HAP-1 (cell line): ENCODE measurements around the gene DNAJB8.

Experiments
- DNase-seq, 2 experiments: peaks; one replicate each; pipeline ENCODE4 v3.0.0-alpha.2; 2016 to 2020; ENCODE audit warnings: low spot score in 2 of 2
- H3K27me3 ChIP-seq: fragments of 250-450 bp; sonication (Bioruptor Pico); 2 replicates; pipeline ENCODE4 v1.5.1; 2020; ENCODE audit warnings: low read depth, mild to moderate bottlenecking, moderate library complexity
- H3K36me3 ChIP-seq: fragments of 250-450 bp; sonication (Bioruptor Pico); replicated peaks from 2 replicates; pipeline ENCODE4 v1.5.1; 2020; ENCODE audit warnings: mild to moderate bottlenecking
- H3K4me1 ChIP-seq: fragments of 250-450 bp; sonication (Bioruptor Pico); 2 replicates; pipeline ENCODE4 v1.5.1; 2020; ENCODE audit warnings: mild to moderate bottlenecking
- H3K4me3 ChIP-seq: fragments of 250-450 bp; sonication (Bioruptor Pico); 2 replicates; pipeline ENCODE4 v1.5.1; 2020; ENCODE audit warnings: mild to moderate bottlenecking, moderate library complexity
- H3K9me3 ChIP-seq: fragments of 250-450 bp; sonication (Bioruptor Pico); 2 replicates; pipeline ENCODE4 v1.5.1; 2020; ENCODE audit warnings: mild to moderate bottlenecking, moderate library complexity
- in situ Hi-C: fragments of 300-500 bp; cut with MboI; formaldehyde crosslinking; loops from 3 replicates; pipeline ENCODE4 v1.14.3; 2020; ENCODE audit warnings: low sequenced_read_pairs, inconsistent platforms, mixed read lengths

DNAJB8 gene

DNA sequence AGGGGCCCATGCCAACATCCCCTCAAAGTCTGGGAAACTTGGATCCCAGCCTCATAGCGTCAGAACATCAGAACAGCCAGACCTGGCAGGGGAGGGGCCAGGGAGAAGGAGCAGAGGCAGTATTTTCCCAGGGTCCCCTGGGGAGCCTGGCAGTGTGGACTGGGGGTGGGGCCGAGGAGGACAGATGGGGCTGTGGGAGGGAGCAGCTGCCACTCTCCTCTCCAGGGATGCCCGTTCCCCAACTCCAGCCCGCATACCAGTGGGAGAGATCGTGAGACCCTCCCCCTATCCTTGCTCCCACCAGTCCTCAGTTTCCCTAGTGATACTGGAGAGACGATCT is 6.5 kb upstream of the DNAJB8 start:
- no peak overlapping the region for H3K4me3 ChIP-seq

DNA sequence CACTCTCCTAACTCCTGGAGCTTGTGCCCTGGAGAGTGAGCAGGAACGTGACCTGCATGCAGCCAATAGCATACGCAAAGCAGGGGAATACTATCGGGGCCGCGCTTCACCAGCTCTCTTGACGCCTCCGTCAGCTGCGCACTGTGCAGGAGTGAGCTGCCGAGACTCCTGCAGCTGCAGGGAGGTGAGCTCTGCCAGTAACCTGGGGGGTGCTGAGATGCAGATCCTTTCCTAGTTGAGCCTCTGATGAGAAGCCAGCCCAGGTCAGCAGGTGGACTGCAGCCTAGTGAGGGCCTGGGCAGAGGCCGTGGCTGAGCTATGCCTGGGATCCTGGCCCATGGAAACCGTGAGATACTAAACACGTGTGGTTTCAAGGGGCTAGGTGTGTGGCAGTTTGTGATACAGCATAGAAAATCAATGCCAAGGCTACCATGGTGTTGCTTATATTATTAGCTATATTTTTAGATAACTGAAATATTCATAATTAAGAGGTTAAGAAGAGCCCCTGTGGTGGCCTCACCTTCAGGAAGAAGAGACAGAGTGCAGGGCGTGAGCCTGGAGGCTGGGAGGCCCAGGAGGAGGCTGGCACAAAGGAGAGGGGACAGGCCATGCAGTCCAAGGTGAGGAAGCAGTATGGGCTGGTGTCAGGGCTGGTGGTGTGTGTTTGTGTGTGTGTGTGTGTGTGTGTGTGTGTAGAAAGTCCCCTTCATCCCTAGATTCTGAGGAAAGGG is 5.9 kb upstream of the DNAJB8 start:
- Histone ChIP-seq H3K4me3 (no peak overlapping the region), H3K4me1 (no peaks in the 10 kb centered on the region), H3K36me3 (no peaks in the 10 kb centered on the region), H3K9me3 (no peaks in the 10 kb centered on the region), H3K27me3 (no peaks in the 10 kb centered on the region)
- in situ Hi-C loops: no loop called here
- no peak for DNase-seq

More for the DNA sequence above, 6.5 kb upstream of the DNAJB8 start:
- no peaks in the 10 kb centered on the region for H3K4me1 ChIP-seq
- in situ Hi-C loops: no loop called here
- H3K27me3 ChIP-seq: no peaks in the 10 kb centered on the region
- no peak for DNase-seq
- H3K36me3 ChIP-seq: no peaks in the 10 kb centered on the region
- H3K9me3 ChIP-seq: no peaks in the 10 kb centered on the region

DNA sequence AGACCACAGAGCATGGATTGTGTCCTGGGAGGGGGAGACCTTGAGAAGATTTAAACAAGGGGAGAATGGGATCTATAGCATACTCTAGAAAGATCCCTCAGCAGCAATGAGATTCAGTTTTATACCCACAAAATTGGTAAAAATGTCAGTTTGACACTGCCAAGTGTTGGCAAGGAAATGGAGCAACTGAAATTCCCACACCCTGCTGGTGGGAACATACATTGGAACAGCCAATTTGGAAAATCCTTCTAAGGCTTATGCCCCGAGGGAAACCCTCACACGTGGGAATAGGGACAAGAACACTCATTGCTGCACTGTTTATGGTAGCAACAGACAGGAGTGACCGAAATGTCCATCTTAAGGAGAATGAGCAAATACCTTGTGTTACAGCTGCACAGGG is 5.0 kb upstream of the DNAJB8 start:
- H3K4me1 ChIP-seq: no peaks in the 10 kb centered on the region
- no peak for DNase-seq
- H3K4me3 ChIP-seq: no peak overlapping the region
- 0 out of 2 replicates have a peak, but pooled peaks cover 2% of the 10 kb centered on the region for H3K27me3 ChIP-seq
- H3K9me3 ChIP-seq: no peaks in the 10 kb centered on the region
- in situ Hi-C loops: no loop called here
- H3K36me3 ChIP-seq: no peaks in the 10 kb centered on the region

DNA sequence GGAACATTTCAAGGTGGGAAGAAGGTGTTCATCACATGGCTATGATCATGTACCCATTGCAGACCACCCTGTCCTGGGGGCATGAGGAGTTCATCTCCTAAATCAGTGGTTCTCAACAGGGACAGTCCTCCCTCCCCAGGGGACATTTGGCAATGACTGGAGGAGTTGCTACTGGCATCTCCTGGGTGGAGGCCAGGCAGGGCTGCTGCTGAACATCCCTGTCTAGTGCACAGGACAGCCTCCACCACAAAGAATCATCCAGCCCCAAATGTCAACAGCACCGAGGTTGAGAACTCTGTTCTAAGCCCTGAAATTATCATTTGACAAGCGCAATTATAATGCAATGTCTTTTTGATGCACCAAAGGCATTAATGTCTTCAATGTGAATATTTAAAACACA is 4.4 kb upstream of the DNAJB8 start:
- in situ Hi-C loops: no loop called here
- Histone ChIP-seq H3K4me3 (no peak overlapping the region), H3K27me3 (0 out of 2 replicates have a peak, but pooled peaks cover 4% of the 10 kb centered on the region), H3K4me1 (no peaks in the 10 kb centered on the region), H3K36me3 (no peaks in the 10 kb centered on the region), H3K9me3 (no peaks in the 10 kb centered on the region)
- no peak for DNase-seq

DNA sequence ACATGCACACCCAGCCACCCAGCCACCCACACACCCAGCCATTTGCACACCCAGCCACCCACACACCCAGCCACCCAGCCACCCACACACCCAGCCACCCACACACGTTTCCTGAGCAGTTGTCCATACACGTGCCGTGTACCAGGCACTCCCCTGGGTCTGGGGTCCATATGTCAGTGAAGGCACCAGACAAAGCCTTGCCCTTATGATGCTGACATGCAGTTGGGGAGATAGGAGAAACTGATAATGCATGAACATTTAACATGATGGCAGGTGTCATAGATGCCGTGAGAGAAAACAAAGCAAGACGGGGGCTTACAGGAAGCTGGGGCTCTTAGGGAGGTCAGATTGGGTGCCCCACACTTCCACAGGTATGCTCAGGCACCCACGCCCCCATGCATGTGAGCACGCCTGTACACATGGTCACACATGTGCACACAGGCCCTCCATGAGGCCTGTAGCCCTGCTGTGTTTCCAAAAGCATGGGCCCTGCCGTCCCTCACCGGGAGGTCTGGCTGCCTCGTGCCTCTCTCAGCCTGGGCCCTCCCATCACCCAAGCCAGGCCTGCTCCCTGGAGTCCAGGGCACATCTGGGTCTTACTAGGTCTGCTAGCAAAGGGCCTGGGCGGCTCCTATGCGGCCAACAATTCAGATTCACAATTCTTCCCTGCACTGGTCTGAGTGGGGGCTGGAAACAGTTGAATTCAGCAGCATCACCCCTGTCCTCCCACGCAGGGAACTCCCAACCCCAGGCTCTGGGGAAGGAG is 3.6 kb upstream of the DNAJB8 start:
- Histone ChIP-seq H3K4me3 (no peak overlapping the region), H3K36me3 (no peaks in the 10 kb centered on the region), H3K9me3 (no peaks in the 10 kb centered on the region), H3K27me3 (peaks cover 10% of the 10 kb centered on the region; the same call in 1 of the 2 replicates), H3K4me1 (no peaks in the 10 kb centered on the region)
- DNase-seq: no peak
- in situ Hi-C loops: no loop called here

DNA sequence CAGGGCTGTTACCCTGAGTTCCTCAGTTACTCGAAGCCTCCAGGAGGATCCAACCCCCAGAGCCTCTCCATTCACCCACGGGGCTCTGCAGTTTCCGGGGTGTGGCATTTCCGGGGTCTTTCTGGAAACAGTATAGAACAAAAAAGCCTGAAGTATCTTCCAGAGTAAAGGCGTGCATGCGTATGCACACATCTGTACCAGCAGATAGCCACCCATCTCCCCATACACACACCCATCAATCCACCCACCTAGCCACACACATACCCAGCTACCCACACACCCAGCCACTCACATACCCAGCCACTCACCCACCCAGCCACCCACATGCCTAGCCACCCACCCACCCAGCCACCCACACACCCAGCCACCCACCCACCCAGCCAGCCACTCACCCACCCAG is 2.9 kb upstream of the DNAJB8 start:
- in situ Hi-C loops: no loop called here
- H3K4me3 ChIP-seq: no peak overlapping the region
- H3K9me3 ChIP-seq: no peaks in the 10 kb centered on the region
- no peak for DNase-seq
- H3K36me3 ChIP-seq: no peaks in the 10 kb centered on the region
- no peaks in the 10 kb centered on the region for H3K4me1 ChIP-seq
- H3K27me3 ChIP-seq: peaks cover 13% of the 10 kb centered on the region; the same call in 1 of the 2 replicates

DNA sequence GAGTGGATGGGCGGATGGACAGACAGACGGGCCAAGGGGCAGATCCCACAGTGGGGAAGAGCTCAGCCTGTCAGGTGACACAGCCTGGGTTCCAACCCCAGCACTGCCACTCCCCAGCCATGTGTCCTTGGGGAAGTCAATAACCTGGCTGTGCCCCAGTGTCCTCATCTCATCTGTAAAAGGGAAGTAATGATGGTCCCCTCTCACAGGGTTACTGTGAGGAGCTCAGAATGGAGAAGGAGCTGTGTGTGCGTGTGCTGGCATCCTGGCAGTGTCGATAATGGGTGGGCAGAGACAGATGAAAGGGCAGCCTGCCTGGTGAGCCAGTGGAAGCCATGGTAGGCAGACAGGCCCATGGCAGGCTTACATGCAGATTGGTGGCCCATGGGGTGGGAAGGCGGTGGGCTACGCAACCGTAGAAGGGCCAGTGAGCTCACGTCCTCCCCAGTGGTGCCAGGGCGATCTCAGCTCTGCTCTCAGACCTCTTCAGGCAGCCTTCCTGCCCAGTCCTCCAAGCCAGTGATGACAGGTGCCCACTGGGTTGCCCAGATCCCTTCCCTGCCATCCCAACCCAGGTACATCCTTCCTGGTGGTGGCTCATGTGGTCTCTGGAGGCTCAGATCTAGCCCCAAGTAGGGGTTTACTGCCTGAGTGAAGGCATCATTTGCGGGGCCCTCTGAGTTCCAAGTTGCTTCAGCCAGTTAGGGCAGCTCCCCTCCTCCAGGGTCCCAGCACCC is 2.3 kb upstream of the DNAJB8 start:
- Histone ChIP-seq H3K4me1 (no peaks in the 10 kb centered on the region), H3K9me3 (no peaks in the 10 kb centered on the region), H3K36me3 (no peaks in the 10 kb centered on the region), H3K27me3 (peaks cover 13% of the 10 kb centered on the region; the same call in 1 of the 2 replicates), H3K4me3 (no peak overlapping the region)
- in situ Hi-C loops: no loop called here
- no peak for DNase-seq

DNA sequence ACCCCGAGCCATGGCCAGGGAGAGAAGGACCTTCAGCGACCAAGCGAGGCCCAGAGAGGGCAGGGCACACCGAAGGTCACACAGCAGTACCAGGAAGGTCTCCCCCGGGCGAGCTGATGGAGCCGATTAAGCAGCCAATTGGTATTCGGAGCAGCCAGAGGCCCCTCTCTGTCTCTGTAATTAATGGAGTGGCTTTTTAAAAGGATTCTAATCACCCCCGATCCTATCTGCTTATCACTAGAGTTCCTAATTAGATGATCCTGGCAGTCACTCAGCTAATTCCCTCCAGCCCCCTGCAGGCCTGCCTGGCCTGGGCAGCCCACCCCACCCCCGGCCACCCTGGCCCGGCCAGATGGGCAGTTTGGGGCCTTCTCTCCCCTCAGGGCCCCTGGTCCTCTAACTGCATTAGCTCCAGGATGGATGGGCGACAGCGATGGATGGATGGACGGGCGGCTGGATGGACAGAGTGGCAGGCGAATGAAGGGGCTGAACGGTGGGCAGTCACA is 1.6 kb upstream of the DNAJB8 start:
- peaks cover 13% of the 10 kb centered on the region; the same call in 1 of the 2 replicates for H3K27me3 ChIP-seq
- H3K36me3 ChIP-seq: no peaks in the 10 kb centered on the region
- in situ Hi-C loops: no loop called here
- no peaks in the 10 kb centered on the region for H3K9me3 ChIP-seq
- H3K4me1 ChIP-seq: no peaks in the 10 kb centered on the region
- no peak for DNase-seq
- H3K4me3 ChIP-seq: no peak overlapping the region

DNA sequence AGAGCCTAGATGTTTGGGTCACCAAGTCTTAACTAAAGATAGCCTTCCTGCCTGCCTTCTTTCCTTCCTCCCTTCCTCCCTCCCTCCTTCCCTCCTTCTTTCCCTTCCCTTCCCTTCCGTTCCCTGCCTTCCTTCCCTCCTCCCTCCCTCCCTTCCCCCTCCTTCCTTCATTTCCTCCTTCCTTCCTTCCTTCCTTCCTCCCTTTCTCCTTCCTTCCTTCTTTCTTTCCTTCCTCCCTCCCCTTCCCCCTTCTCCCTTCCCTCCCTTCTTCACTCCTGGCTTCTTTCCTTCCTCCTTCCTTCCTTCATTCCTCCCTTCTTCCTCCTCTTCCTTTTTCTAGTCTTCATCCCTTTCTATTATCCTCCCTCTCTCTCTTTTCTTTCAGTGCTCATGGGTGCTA is 2.0 kb downstream of the DNAJB8 start:
- in situ Hi-C loops: no loop called here
- no peaks in the 10 kb centered on the region for H3K9me3 ChIP-seq
- H3K27me3 ChIP-seq: peaks cover 13% of the 10 kb centered on the region; the same call in 1 of the 2 replicates
- H3K36me3 ChIP-seq: no peaks in the 10 kb centered on the region
- no peak for DNase-seq
- H3K4me3 ChIP-seq: no peak overlapping the region
- H3K4me1 ChIP-seq: no peaks in the 10 kb centered on the region

DNA sequence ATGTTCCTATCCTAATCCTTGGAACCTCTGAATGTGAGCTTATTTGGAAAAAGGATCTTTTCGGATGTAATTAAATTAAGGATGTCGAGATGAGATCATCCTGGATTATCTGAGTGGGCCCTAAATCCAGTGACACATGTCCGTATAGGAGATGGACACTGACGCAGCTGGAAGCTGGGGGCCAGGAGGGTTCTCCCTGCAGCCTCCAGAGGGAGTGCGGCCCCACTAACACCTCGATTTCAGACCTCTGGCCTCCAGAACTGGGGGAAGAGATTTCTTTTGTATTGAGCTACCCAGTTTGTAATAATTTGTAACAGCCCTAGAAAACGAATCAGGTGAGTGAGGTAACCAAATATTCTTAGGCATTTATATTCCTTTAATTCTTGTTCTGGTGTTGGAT is 2.5 kb downstream of the DNAJB8 start:
- Histone ChIP-seq H3K4me3 (no peak overlapping the region), H3K4me1 (no peaks in the 10 kb centered on the region), H3K27me3 (peaks cover 13% of the 10 kb centered on the region; the same call in 1 of the 2 replicates), H3K9me3 (no peaks in the 10 kb centered on the region), H3K36me3 (no peaks in the 10 kb centered on the region)
- no peak for DNase-seq
- in situ Hi-C loops: no loop called here

DNA sequence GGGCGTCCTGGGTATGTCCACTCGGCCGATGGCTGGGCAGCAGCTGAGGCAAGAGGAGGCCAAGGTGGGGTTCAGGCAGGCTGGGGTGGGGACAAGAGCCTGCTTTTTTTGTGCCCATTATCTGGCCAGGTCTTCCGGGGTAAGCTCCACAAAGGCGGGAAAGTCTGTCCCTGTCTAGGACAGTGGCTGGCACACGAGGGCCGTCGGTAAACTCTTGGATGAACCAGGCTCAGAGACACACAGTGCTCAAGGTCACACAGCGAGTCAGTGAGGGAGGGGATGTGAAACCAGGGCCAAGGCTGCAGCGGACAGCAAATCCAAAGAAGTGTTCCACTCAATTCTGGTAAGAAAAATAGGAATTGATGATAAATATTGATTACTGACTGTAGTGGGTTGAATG is 2.9 kb downstream of the DNAJB8 start:
- in situ Hi-C loops: no loop called here
- H3K27me3 ChIP-seq: peaks cover 13% of the 10 kb centered on the region; the same call in 1 of the 2 replicates
- H3K36me3 ChIP-seq: no peaks in the 10 kb centered on the region
- H3K9me3 ChIP-seq: no peaks in the 10 kb centered on the region
- no peaks in the 10 kb centered on the region for H3K4me1 ChIP-seq
- DNase-seq: no peak
- H3K4me3 ChIP-seq: no peak overlapping the region

DNA sequence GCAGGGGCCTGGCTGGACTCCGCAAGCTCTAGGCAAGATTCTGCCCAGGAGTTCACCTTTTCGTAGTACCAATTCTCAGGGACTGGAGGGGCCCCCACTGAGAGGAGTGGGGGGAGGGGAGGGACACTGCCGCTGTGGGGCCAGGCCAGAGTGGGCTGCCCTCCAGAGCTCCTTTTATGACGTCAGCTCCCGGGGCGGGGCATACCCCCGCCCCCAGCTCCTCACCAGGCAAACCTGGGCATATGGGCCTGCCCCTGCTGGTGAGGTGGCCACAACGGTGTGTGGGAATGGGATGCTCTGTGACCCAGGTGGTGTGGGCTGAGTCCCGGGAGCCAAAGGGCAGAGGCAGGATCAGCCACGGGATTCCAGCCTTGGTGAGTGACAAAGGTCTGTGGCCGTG is 3.3 kb downstream of the DNAJB8 start:
- no peaks in the 10 kb centered on the region for H3K9me3 ChIP-seq
- H3K4me3 ChIP-seq: no peak overlapping the region
- H3K27me3 ChIP-seq: peaks cover 13% of the 10 kb centered on the region; the same call in 1 of the 2 replicates
- H3K4me1 ChIP-seq: no peaks in the 10 kb centered on the region
- H3K36me3 ChIP-seq: no peaks in the 10 kb centered on the region
- no peak for DNase-seq
- in situ Hi-C loops: no loop called here

DNA sequence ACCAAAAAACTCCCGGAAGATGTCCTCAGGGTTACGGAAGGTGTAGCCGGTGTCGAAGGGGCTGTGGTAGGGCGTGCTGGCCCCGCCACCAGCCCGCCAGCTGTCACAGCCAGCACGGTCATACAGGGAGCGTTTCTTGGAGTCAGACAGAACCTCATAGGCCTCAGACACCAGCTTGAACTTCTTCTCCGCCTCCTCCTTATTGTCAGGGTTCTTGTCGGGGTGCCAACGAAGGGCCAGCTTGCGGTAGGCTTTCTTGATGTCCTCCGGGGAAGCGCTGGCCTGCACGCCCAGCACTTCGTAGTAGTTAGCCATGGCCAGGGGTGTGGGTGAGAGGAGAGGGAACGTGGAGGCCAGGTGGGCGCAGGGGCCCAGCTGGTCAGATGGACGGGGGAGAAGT is 3.8 kb downstream of the DNAJB8 start:
- in situ Hi-C loops: no loop called here
- no peaks in the 10 kb centered on the region for H3K4me1 ChIP-seq
- no peak overlapping the region for H3K4me3 ChIP-seq
- H3K9me3 ChIP-seq: no peaks in the 10 kb centered on the region
- H3K36me3 ChIP-seq: no peaks in the 10 kb centered on the region
- DNase-seq: no peak
- H3K27me3 ChIP-seq: peaks cover 13% of the 10 kb centered on the region; the same call in 1 of the 2 replicates
